Measurements from ENCODE around the gene GP1BA.

Gene GP1BA

DNA sequence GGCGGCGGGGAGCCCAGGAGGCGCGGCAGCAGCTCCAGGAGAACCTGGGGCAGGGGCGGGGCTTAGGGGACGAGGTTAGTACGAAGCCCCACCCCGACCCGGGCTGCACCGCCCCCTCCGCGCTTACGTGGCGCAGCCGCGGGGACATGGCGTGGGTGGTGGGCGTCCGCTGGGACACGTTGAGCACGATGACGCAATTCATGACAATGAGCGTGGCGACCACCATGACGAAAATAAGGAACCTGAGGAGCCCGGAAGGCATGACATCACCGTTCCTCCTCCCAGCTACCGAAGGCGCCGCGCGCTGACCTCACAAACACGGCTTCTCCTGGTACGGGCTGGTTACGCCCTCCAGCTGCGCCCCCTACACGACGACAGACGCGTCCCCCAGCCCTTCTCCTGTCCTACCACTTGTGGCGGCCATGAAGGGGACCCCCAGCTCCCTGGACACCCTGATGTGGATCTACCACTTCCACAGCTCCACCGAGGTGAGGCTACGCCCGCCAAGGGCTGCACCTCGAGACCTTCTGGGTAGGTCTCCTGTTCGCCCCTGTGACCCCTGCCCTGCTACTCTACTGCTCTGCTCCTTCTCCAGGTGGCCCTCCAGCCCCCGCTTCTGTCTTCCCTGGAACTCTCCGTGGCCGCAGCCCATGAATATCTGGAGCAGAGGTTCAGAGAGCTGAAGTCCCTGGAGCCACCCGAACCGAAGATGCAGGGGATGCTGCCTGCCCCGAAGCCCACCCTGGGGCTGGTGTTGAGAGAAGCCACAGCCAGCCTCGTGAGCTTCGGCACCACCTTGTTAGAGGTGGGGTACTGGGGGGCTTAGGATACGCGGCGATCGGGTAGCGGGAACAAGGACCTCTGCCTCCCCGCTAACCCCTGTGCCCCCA is 32.5 kb upstream of the GP1BA start, which contains the start of gene C17orf107:
Gene C17orf107 (plus strand): TSS at position 196 of the 890 bp plus-strand sequence. CDS start 227 bp downstream, at position 423.
- DNase-seq (ENCODE audit: extremely low read depth, insufficient read length) = peak; percentile 84
- H3K27me3 ChIP-seq (replicated peaks; ENCODE audit: control insufficient read depth, insufficient read depth, low read length) = no peaks in the 10 kb centered on the region
- H3K4me3 ChIP-seq (replicated peaks; ENCODE audit: low read depth, low read length) = peak within 1 kb of the TSS; percentile 63
- peaks cover 12% of the 10 kb centered on the region for H3K36me3 ChIP-seq (ENCODE audit: control insufficient read depth, insufficient read depth, low read length)
- TF ChIP-seq CTCF (IDR thresholded peaks at IDR 0.05; ENCODE audit: insufficient read depth, low read length, poor library complexity, severe bottlenecking) = no peak

DNA sequence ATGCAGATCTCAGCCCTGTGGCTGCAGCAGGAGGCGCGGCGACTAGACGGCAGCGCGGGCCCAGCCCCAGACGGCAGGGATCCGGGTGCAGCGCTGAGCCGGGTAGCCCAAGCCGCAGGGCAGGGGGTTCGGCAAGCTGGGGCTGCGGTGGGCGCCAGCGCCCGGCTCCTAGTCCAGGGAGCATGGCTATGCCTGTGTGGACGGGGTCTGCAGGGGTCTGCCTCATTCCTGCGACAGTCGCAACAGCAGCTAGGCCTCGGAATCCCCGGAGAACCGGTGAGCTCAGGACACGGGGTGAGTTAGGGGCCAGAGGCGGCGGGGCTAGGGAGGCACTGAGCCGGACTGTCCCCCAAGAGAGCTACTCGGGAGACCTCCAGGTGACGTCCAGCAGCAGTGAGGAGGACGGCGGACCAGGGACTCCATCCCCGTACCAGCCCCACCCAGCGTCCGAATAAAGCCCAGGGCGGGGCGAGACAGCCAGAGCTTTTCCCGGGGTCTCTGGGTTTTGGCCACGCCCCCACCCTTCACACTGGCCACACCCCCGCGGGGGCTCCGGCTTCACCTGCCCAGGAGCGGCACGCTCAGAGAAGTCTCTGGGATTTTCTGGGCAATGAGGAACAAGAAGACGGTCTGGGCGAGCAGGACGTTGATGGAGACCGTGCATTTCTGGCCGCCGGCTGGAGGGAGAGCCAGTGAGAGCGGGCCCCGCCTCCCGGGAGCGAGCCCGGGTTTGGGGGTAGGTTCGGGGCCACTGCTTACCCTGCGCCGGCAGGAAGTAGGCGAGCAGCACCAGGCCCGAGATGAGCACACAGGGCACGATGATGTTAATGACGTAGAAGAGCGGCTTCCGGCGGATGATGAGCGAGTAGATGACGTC is 31.6 kb upstream of the GP1BA start:
- TF ChIP-seq CTCF (IDR thresholded peaks at IDR 0.05; ENCODE audit: insufficient read depth, low read length, poor library complexity, severe bottlenecking) = no peak
- DNase-seq (ENCODE audit: extremely low read depth, insufficient read length) = peak; percentile 66
- peaks cover 4% of the 10 kb centered on the region for H3K36me3 ChIP-seq (ENCODE audit: control insufficient read depth, insufficient read depth, low read length)
- H3K27me3 ChIP-seq (replicated peaks; ENCODE audit: control insufficient read depth, insufficient read depth, low read length) = no peaks in the 10 kb centered on the region
- peak overlapping the region; percentile 43 for H3K4me3 ChIP-seq (replicated peaks; ENCODE audit: low read depth, low read length)

DNA sequence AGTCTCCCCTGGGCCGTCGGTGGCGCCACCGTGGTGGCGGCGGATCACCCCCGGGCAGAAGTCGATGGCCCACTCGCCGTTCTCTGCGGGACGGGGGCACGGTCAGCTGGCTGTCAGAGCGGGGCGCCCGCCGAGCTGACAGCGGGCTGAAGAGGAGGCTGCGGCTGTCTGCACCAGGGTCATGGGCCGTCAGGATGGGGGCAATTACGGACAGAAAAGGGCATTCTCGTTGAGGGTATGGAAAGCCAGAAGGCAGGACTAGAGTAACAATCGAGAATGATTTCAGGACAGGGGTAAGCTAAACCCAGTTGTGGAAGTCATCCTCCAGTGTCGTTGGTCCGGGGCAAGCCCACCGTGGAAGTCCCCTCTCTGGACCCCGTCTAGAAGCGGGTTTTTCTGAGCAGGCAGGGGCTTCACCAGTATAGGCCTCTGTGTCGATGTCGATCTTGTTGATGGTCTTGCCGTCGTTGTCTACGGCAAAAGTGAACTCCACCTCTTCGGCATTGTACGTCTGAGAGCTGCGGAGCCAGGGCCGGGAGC is 30.9 kb upstream of the GP1BA start:
- Histone ChIP-seq H3K27me3 (replicated peaks; ENCODE audit: control insufficient read depth, insufficient read depth, low read length) (no peaks in the 10 kb centered on the region), H3K4me3 (replicated peaks; ENCODE audit: low read depth, low read length) (peak overlapping the region; percentile 43), H3K36me3 (ENCODE audit: control insufficient read depth, insufficient read depth, low read length) (peaks cover 2% of the 10 kb centered on the region)
- DNase-seq (ENCODE audit: extremely low read depth, insufficient read length) = no peak
- no peak for TF ChIP-seq CTCF (IDR thresholded peaks at IDR 0.05; ENCODE audit: insufficient read depth, low read length, poor library complexity, severe bottlenecking)

DNA sequence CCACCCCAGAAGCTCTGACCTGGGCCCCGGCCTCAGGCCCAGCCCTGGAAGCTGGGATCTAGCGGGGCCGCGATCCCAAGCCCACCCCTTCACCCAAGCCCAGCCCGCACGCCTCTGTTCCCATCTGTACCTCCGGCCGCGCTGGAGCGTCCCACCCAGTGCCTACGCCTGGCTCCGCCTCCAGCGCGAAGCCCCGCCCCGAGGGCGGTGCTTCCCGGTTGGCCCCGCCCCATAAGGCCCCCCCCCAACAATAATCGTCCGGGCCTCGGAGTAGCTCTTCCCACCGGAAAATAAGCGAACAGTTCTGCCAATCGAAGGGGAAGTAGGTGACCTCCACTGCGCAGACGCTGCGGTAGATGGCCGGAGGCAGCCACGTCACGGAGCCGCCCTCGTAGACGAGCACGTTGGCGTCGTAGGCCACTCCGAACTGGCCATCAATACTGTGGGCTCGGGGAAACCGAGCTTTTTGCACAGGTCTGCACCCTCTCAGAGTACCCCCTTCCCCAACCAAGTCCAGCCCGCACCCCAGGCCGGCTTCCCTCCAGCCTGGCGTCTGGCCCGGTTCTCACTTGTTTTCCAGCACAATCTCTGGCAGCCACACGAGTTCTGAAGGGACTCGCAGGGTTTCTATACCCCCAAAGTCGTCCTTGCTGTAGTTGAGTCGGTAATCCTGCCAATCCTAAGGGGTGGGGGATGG is 30.3 kb upstream of the GP1BA start:
- H3K36me3 ChIP-seq (ENCODE audit: control insufficient read depth, insufficient read depth, low read length) = peaks cover 2% of the 10 kb centered on the region; the same call in 1 of the 2 replicates
- no peak for TF ChIP-seq CTCF (IDR thresholded peaks at IDR 0.05; ENCODE audit: insufficient read depth, low read length, poor library complexity, severe bottlenecking)
- H3K4me3 ChIP-seq (replicated peaks; ENCODE audit: low read depth, low read length) = no peak overlapping the region
- no peaks in the 10 kb centered on the region for H3K27me3 ChIP-seq (replicated peaks; ENCODE audit: control insufficient read depth, insufficient read depth, low read length)
- DNase-seq (ENCODE audit: extremely low read depth, insufficient read length) = peak; percentile 63

- Histone ChIP-seq H3K36me3 (ENCODE audit: control insufficient read depth, insufficient read depth, low read length) (peaks cover 2% of the 10 kb centered on the region; the same call in 1 of the 2 replicates), H3K27me3 (replicated peaks; ENCODE audit: control insufficient read depth, insufficient read depth, low read length) (no peaks in the 10 kb centered on the region), H3K4me3 (replicated peaks; ENCODE audit: low read depth, low read length) (no peak overlapping the region)
- TF ChIP-seq CTCF (IDR thresholded peaks at IDR 0.05; ENCODE audit: insufficient read depth, low read length, poor library complexity, severe bottlenecking) = no peak
- no peak for DNase-seq (ENCODE audit: extremely low read depth, insufficient read length)
These were observed 29.5 kb upstream of the GP1BA start for GRCh38 chr17:4902540-4902939.

Data from GM06990 (cell line).